Vagina (tissue), 2 donors: Measurements from ENCODE around the gene FAM210A. TPM values are rescaled to one million over a fixed set of nuclear protein-coding genes. Genes with fewer than 3 reads are reported as not detected.

ENCODE experiments used
- DNase-seq, 2 donors: peaks; one replicate each; pipeline ENCODE4 v3.0.0-alpha.2; 2017; ENCODE audit errors: extremely low spot score in 2 of 2
- H3K27ac ChIP-seq: fragments of 200-600 bp; sonication (generic); one replicate; pipeline ENCODE4 v1.5.1; 2019
- H3K27me3 ChIP-seq: fragments of 200-600 bp; sonication (generic); one replicate; pipeline ENCODE4 v1.5.1; 2019
- H3K36me3 ChIP-seq, 2 donors: fragments of 200-600 bp; sonication (generic); one replicate each; pipeline ENCODE4 v1.5.1; 2017 to 2019
- H3K4me1 ChIP-seq: fragments of 200-600 bp; sonication (generic); one replicate; pipeline ENCODE4 v1.5.1; 2019
- H3K4me3 ChIP-seq, 2 donors: fragments of 200-600 bp; sonication (generic); 1 replicate in 1 of 2; 2 replicates in 1 of 2; pipeline ENCODE4 v1.5.1; 2016 to 2019
- H3K9me3 ChIP-seq: fragments of 200-600 bp; sonication (generic); one replicate; pipeline ENCODE4 v1.5.1; 2019
- POLR2A ChIP-seq, 2 donors: fragments of 450-650 bp; IDR thresholded peaks; one replicate each; pipeline ENCODE4 v1.6.1; 2017; ENCODE audit warnings: antibody characterized with exemption in 2 of 2, mild to moderate bottlenecking in 2 of 2, moderate library complexity in 2 of 2
- POLR2AphosphoS5 ChIP-seq, 2 donors: sonication (generic); formaldehyde crosslinking; IDR thresholded peaks; one replicate each; pipeline ENCODE4 v1.9.0; 2017; ENCODE audit warnings: antibody characterized with exemption in 2 of 2, mild to moderate bottlenecking in 2 of 2, low read depth in 1 of 2; ENCODE audit not compliant: insufficient read depth in 1 of 2
- intact Hi-C: fragments of 100-400 bp; cut with DNase I; formaldehyde crosslinking; loops from one replicate; pipeline ENCODE4 v1.15.1; 2023
- total RNA-seq: library from RNA; depleted of rRNA; stranded (reverse); fragments of >200 nt; gene quantifications from one replicate; pipeline ENCODE4 v1.2.3, GENCODE V29; 2016
- TF ChIP-seq, protein P1 (sequence below), 3 experiments: fragments of 450-650 bp in 2 of 3; fragments of 200-600 bp in 1 of 3; sonication (generic) in 1 of 3; IDR thresholded peaks; one replicate each; pipeline ENCODE4 v1.5.1; 2017 to 2019; ENCODE audit warnings: antibody characterized with exemption in 3 of 3, mild to moderate bottlenecking in 2 of 3, moderate library complexity in 2 of 3

FAM210A gene, protein sequence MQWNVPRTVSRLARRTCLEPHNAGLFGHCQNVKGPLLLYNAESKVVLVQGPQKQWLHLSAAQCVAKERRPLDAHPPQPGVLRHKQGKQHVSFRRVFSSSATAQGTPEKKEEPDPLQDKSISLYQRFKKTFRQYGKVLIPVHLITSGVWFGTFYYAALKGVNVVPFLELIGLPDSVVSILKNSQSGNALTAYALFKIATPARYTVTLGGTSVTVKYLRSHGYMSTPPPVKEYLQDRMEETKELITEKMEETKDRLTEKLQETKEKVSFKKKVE
- total RNA-seq, result 12.8 TPM

DNA sequence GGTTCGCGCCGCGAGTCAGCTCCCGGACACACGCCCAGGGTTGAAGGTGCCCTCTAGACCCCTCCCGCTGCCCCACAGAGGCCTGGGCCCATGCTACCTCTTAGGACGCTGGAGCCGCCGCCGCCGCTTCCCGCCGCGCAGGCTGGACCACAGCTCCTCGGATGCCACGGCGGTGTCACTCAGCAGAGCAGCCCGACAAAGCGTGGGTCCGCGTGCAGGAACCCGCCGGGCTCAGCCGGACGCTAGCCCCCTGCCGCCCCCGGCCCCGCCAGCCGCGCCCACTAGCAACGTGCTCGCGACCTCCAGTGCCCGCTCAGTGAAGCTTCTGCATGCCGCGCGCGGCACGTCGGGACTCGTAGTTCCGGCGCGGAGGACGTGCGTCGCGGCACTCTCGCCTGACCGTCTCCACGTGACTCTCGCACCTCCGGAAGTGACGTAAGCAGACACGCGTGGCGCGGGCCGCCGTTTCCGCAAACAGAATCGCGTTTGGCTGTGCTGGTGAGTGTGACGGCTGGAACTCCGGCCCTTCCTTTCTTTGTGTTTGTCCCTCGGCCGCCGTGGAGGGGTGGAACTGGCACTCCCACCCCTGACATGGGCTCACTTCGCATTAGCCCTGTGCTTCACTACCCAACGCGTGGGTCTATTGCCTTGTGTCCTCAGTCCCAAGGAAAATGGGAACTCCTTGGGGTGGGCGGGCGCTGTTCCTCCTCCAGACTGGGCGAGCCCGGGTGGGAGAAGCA, at the start of gene FAM210A, which contains the start of gene RNMT:
TSS of gene FAM210A (minus strand) at position 327 of the 740 bp plus-strand sequence. CDS start 44,481 bp downstream, outside the sequence.
TSS of gene RNMT (plus strand) at position 442 of the 740 bp plus-strand sequence. CDS start 4,845 bp downstream, outside the sequence.
- no peaks in the 10 kb centered on the region for H3K9me3 ChIP-seq
- H3K4me1 ChIP-seq, result peaks cover 53% of the 10 kb centered on the region
- H3K36me3 ChIP-seq, result no peaks in the 10 kb centered on the region
- intact Hi-C loops, result loop anchor here (10.0 kb wide), 1 partner anchor 512 kb away; the partner anchor contains the start of gene LDLRAD4
- H3K4me3 ChIP-seq, result peak within 1 kb of the TSS; percentile 88 to 94
- H3K27me3 ChIP-seq, result no peaks in the 10 kb centered on the region
- DNase-seq, result peak; percentile 96 to 98
- TF ChIP-seq, protein P1, sequence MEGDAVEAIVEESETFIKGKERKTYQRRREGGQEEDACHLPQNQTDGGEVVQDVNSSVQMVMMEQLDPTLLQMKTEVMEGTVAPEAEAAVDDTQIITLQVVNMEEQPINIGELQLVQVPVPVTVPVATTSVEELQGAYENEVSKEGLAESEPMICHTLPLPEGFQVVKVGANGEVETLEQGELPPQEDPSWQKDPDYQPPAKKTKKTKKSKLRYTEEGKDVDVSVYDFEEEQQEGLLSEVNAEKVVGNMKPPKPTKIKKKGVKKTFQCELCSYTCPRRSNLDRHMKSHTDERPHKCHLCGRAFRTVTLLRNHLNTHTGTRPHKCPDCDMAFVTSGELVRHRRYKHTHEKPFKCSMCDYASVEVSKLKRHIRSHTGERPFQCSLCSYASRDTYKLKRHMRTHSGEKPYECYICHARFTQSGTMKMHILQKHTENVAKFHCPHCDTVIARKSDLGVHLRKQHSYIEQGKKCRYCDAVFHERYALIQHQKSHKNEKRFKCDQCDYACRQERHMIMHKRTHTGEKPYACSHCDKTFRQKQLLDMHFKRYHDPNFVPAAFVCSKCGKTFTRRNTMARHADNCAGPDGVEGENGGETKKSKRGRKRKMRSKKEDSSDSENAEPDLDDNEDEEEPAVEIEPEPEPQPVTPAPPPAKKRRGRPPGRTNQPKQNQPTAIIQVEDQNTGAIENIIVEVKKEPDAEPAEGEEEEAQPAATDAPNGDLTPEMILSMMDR (IDR thresholded peaks at IDR 0.05), result no peak
- TF ChIP-seq POLR2AphosphoS5 (IDR thresholded peaks at IDR 0.05; ENCODE audit: insufficient read depth in 1 of 2, low read depth in 1 of 2) (peak; percentile 94 to 98), POLR2A (IDR thresholded peaks at IDR 0.05) (peak in 1 of 2 donors; percentile 61)
- H3K27ac ChIP-seq, result peak within 1 kb of the TSS; percentile 94

DNA sequence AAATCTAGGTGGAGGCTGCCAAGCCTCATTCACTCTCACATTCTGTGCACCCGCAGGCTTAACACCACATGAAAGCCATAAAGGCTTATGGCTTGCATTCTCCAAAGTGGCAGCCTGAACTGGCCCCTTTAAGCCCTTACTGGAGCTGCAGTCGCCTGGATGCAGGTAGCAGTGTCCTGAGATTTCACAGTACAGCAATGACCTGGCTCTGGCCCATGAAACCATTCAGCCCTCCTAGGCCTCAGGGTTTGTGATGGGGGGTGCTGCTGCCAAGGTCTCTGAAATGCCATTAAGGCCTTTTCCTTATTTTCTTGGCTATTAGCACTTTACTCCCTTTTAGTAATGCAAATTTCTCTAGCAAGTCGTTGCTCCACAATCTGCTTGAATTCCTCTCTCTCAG, 48.7 kb upstream of the FAM210A start:
- no peak overlapping the region for H3K4me3 ChIP-seq
- H3K27me3 ChIP-seq, result no peaks in the 10 kb centered on the region
- H3K27ac ChIP-seq, result no peak overlapping the region
- no peak for TF ChIP-seq POLR2AphosphoS5 (IDR thresholded peaks at IDR 0.05; ENCODE audit: insufficient read depth in 1 of 2, low read depth in 1 of 2)
- TF ChIP-seq, protein P1 (IDR thresholded peaks at IDR 0.05), result no peak
- TF ChIP-seq POLR2A (IDR thresholded peaks at IDR 0.05), result no peak
- H3K36me3 ChIP-seq, result no peaks in the 10 kb centered on the region
- intact Hi-C loops, result no loop called here
- no peak for DNase-seq
- H3K9me3 ChIP-seq, result no peaks in the 10 kb centered on the region
- no peaks in the 10 kb centered on the region for H3K4me1 ChIP-seq

DNA sequence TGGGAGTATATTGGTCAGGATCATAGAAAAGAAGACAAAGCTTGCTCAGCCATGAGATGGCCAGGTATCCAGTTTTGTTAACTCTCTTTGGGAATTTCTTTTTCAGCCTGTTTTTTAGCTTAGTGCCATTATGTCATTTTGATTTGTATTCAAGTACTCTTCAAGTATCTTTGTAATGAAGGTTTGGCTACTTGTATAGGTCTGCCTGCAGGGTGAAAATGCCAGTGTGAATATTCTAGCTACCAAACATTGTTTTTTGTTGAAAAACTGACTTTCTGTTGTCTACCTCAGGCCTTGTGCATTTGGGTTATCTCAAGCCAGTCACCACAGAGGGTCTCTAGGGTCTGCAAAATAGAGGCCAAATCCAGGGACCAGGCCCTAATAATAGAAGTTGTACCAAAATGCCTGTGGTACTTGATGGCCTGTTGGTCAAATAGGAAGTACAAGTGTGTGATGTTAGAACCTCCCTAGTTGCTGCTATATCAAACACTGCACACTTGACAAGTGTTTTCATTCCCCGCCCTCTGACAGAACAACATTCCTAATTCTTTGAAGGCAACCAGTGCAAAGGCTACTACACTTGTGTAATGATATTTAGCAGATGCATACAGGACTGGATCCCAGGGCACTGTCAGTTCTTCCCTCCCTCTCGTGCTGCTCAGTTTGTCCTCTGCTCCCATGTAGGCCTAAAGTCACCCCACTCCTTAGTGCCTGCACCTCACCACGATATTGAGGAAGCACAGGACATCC, 36.5 kb upstream of the FAM210A start:
- intact Hi-C loops, result no loop called here
- Histone ChIP-seq H3K9me3 (peaks cover 5% of the 10 kb centered on the region), H3K27me3 (no peaks in the 10 kb centered on the region), H3K27ac (no peak overlapping the region), H3K4me1 (no peaks in the 10 kb centered on the region), H3K4me3 (no peak overlapping the region), H3K36me3 (peaks cover 0 to 20% of the 10 kb centered on the region in 2 donors)
- DNase-seq, result no peak
- no peak for TF ChIP-seq POLR2AphosphoS5 (IDR thresholded peaks at IDR 0.05; ENCODE audit: insufficient read depth in 1 of 2, low read depth in 1 of 2)
- no peak for TF ChIP-seq POLR2A (IDR thresholded peaks at IDR 0.05)
- TF ChIP-seq, protein P1 (IDR thresholded peaks at IDR 0.05), result no peak

DNA sequence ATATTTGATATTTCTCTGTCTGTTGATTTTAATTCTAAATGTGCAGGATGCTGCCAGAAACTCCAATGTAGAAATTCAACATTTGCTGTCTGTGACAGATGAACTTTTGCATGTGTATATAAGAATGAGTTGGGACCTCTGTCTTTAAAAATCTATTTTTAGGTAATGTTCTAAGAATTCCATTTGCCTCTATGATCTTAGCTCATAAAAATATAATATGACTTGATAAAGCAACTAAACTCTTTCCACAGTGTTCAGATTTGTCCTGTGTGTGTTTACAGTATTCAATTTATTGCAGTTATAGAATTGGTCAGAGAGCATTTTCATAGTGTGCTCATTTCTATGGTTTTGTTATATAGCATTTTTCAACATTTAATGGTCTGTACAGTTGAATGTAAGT, 33.7 kb upstream of the FAM210A start:
- H3K27me3 ChIP-seq, result no peaks in the 10 kb centered on the region
- peaks cover 0 to 43% of the 10 kb centered on the region in 2 donors for H3K36me3 ChIP-seq
- intact Hi-C loops, result no loop called here
- no peaks in the 10 kb centered on the region for H3K4me1 ChIP-seq
- TF ChIP-seq POLR2A (IDR thresholded peaks at IDR 0.05), result no peak
- no peak for TF ChIP-seq POLR2AphosphoS5 (IDR thresholded peaks at IDR 0.05; ENCODE audit: insufficient read depth in 1 of 2, low read depth in 1 of 2)
- TF ChIP-seq, protein P1 (IDR thresholded peaks at IDR 0.05), result no peak
- no peak for DNase-seq
- H3K4me3 ChIP-seq, result no peak overlapping the region
- H3K9me3 ChIP-seq, result no peaks in the 10 kb centered on the region
- no peak overlapping the region for H3K27ac ChIP-seq
